ENCODE measurements around the gene LIPH.

Gene LIPH

DNA sequence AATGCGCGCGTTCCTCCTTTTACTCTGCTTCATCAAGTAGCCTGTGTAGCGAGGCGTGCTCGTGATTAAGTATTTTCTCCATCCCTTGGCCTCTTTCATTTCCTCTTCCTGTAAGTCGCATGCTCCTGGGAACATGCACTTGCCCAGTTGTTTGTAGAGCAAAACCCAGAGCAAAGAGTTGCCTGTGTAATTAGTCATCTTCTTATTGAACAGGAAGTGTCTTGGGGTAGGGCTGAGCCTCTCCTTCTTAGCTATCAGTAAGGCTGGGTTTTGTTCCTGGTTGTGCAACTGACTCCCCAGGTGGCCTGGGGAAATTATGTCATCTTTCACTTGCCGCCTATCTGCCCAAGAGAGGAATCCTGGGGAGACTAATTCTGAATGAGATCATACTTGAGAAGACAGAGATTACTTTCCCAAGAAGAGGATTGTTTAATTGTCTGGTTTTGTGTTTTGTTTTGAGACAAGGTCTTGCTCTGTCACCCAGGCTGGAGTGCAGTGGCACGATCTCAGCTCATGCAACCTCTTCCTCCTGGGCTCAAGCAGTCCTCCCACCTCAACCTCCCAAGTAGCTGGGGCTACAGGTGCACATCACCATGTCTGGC, 14.9 kb downstream of the LIPH start:
- peaks cover 0 to 8% of the 10 kb centered on the region in 2 experiments for H3K27me3 ChIP-seq (ENCODE audit: control insufficient read depth in 1 of 2, insufficient read depth in 1 of 2, low read length in 2 of 2)
- DNase-seq, result peak; percentile 58
- peak overlapping the region; percentile 22 for H3K9ac ChIP-seq (ENCODE audit: low read length)
- H4K91ac ChIP-seq (ENCODE audit: low read length), result no peak overlapping the region
- H3K23ac ChIP-seq (ENCODE audit: low read length in 2 of 2), result no peak overlapping the region
- H3K36me3 ChIP-seq (ENCODE audit: control insufficient read depth in 1 of 2, insufficient read depth in 2 of 2, low read depth in 1 of 2, low read length in 2 of 2), result no peaks in the 10 kb centered on the region
- H2BK15ac ChIP-seq (ENCODE audit: low read depth, poor library complexity, severe bottlenecking), result no peak overlapping the region
- no peak overlapping the region for H3K14ac ChIP-seq (ENCODE audit: low read length in 2 of 2)
- no peaks in the 10 kb centered on the region for H3K79me1 ChIP-seq (replicated peaks; ENCODE audit: low read length, poor library complexity, severe bottlenecking)
- H2AK5ac ChIP-seq (ENCODE audit: low read length, severe bottlenecking), result peak overlapping the region; percentile 25
- H3K27ac ChIP-seq (ENCODE audit: low read length, poor library complexity, severe bottlenecking), result peak overlapping the region; percentile 89
- H2AFZ ChIP-seq (ENCODE audit: low read depth, low read length), result peak overlapping the region; percentile 36
- no peak overlapping the region for H3K4ac ChIP-seq (ENCODE audit: low read depth in 1 of 2, low read length in 2 of 2)
- no peaks in the 10 kb centered on the region for H3K9me3 ChIP-seq (ENCODE audit: control insufficient read depth, low read length)
- H3K4me3 ChIP-seq (ENCODE audit: insufficient read depth in 1 of 2, low read depth in 1 of 2, low read length in 2 of 2), result no peak overlapping the region
- peaks cover 3% of the 10 kb centered on the region for H3K4me1 ChIP-seq (ENCODE audit: control insufficient read depth, insufficient read depth, low read depth, low read length)
- H2BK12ac ChIP-seq (ENCODE audit: low read length in 2 of 2), result no peak overlapping the region
- H3K4me2 ChIP-seq (ENCODE audit: low read length, poor library complexity, severe bottlenecking), result peak overlapping the region; percentile 61
- H2BK120ac ChIP-seq (ENCODE audit: low read depth, low read length), result no peak overlapping the region
- no peak overlapping the region for H4K8ac ChIP-seq (ENCODE audit: low read length)
- H2BK5ac ChIP-seq (ENCODE audit: low read depth, low read length, poor library complexity, severe bottlenecking), result no peak overlapping the region
- H3K18ac ChIP-seq (ENCODE audit: low read depth in 1 of 2, low read length in 2 of 2), result no peak overlapping the region
- 35% methylated on average over 9 of the region's 9 CpGs for whole genome bisulfite sequencing

GRCh38 chr3:185534511-185534910, 17.9 kb downstream of the LIPH start:
- H4K91ac ChIP-seq (ENCODE audit: low read length), result no peak overlapping the region
- no peak overlapping the region for H3K4me3 ChIP-seq (ENCODE audit: insufficient read depth in 1 of 2, low read depth in 1 of 2, low read length in 2 of 2)
- H3K27me3 ChIP-seq (ENCODE audit: control insufficient read depth in 1 of 2, insufficient read depth in 1 of 2, low read length in 2 of 2), result peaks cover 0 to 3% of the 10 kb centered on the region in 2 experiments
- H3K9me3 ChIP-seq (ENCODE audit: control insufficient read depth, low read length), result no peaks in the 10 kb centered on the region
- no peak overlapping the region for H4K8ac ChIP-seq (ENCODE audit: low read length)
- no peaks in the 10 kb centered on the region for H3K79me1 ChIP-seq (replicated peaks; ENCODE audit: low read length, poor library complexity, severe bottlenecking)
- no peak overlapping the region for H2AFZ ChIP-seq (ENCODE audit: low read depth, low read length)
- DNase-seq, result no peak
- no peak overlapping the region for H3K4me2 ChIP-seq (ENCODE audit: low read length, poor library complexity, severe bottlenecking)
- H3K4me1 ChIP-seq (ENCODE audit: control insufficient read depth, insufficient read depth, low read depth, low read length), result peaks cover 3% of the 10 kb centered on the region
- H2AK5ac ChIP-seq (ENCODE audit: low read length, severe bottlenecking), result no peak overlapping the region
- WGBS, result no CpG with 5 or more reads among the region's 2 CpGs
- H3K4ac ChIP-seq (ENCODE audit: low read depth in 1 of 2, low read length in 2 of 2), result no peak overlapping the region
- H3K36me3 ChIP-seq (ENCODE audit: control insufficient read depth in 1 of 2, insufficient read depth in 2 of 2, low read depth in 1 of 2, low read length in 2 of 2), result no peaks in the 10 kb centered on the region
- no peak overlapping the region for H3K23ac ChIP-seq (ENCODE audit: low read length in 2 of 2)
- no peak overlapping the region for H2BK15ac ChIP-seq (ENCODE audit: low read depth, poor library complexity, severe bottlenecking)
- no peak overlapping the region for H3K9ac ChIP-seq (ENCODE audit: low read length)
- H2BK5ac ChIP-seq (ENCODE audit: low read depth, low read length, poor library complexity, severe bottlenecking), result no peak overlapping the region
- H2BK120ac ChIP-seq (ENCODE audit: low read depth, low read length), result no peak overlapping the region
- H3K27ac ChIP-seq (ENCODE audit: low read length, poor library complexity, severe bottlenecking), result no peak overlapping the region
- H3K14ac ChIP-seq (ENCODE audit: low read length in 2 of 2), result no peak overlapping the region
- H3K18ac ChIP-seq (ENCODE audit: low read depth in 1 of 2, low read length in 2 of 2), result no peak overlapping the region
- no peak overlapping the region for H2BK12ac ChIP-seq (ENCODE audit: low read length in 2 of 2)

DNA sequence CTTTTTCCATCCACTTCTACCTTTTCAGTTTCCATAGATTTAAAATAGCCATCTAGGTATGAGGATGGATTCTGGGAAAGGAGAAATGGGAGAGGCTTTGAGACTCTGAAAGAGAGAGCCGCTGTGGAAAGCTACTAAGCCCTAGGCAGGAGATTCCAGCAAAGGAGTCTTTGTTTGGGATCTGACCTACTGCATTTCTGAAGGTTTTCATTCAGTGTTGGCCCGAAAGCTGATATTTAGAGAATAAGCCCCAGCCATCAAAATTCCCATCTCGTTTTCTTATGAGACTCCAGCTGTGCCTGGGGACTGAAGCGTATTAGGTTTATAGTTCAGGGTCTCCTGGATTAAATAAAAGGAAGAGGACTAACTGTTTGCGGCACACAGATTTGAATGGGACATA, 19.5 kb downstream of the LIPH start:
- H3K4ac ChIP-seq (ENCODE audit: low read depth in 1 of 2, low read length in 2 of 2), result no peak overlapping the region
- H3K4me2 ChIP-seq (ENCODE audit: low read length, poor library complexity, severe bottlenecking), result no peak overlapping the region
- WGBS, result 84% methylated on average over 2 of the region's 5 CpGs
- no peak overlapping the region for H4K8ac ChIP-seq (ENCODE audit: low read length)
- H2BK120ac ChIP-seq (ENCODE audit: low read depth, low read length), result no peak overlapping the region
- no peak overlapping the region for H3K23ac ChIP-seq (ENCODE audit: low read length in 2 of 2)
- no peaks in the 10 kb centered on the region for H3K79me1 ChIP-seq (replicated peaks; ENCODE audit: low read length, poor library complexity, severe bottlenecking)
- H3K9ac ChIP-seq (ENCODE audit: low read length), result no peak overlapping the region
- H3K9me3 ChIP-seq (ENCODE audit: control insufficient read depth, low read length), result no peaks in the 10 kb centered on the region
- no peak overlapping the region for H3K4me3 ChIP-seq (ENCODE audit: insufficient read depth in 1 of 2, low read depth in 1 of 2, low read length in 2 of 2)
- H3K4me1 ChIP-seq (ENCODE audit: control insufficient read depth, insufficient read depth, low read depth, low read length), result peaks cover 3% of the 10 kb centered on the region
- no peak overlapping the region for H2BK15ac ChIP-seq (ENCODE audit: low read depth, poor library complexity, severe bottlenecking)
- no peaks in the 10 kb centered on the region for H3K36me3 ChIP-seq (ENCODE audit: control insufficient read depth in 1 of 2, insufficient read depth in 2 of 2, low read depth in 1 of 2, low read length in 2 of 2)
- no peak overlapping the region for H3K18ac ChIP-seq (ENCODE audit: low read depth in 1 of 2, low read length in 2 of 2)
- DNase-seq, result no peak
- peaks cover 0 to 3% of the 10 kb centered on the region in 2 experiments for H3K27me3 ChIP-seq (ENCODE audit: control insufficient read depth in 1 of 2, insufficient read depth in 1 of 2, low read length in 2 of 2)
- H3K14ac ChIP-seq (ENCODE audit: low read length in 2 of 2), result no peak overlapping the region
- H4K91ac ChIP-seq (ENCODE audit: low read length), result no peak overlapping the region
- H2BK5ac ChIP-seq (ENCODE audit: low read depth, low read length, poor library complexity, severe bottlenecking), result no peak overlapping the region
- H3K27ac ChIP-seq (ENCODE audit: low read length, poor library complexity, severe bottlenecking), result no peak overlapping the region
- no peak overlapping the region for H2BK12ac ChIP-seq (ENCODE audit: low read length in 2 of 2)
- no peak overlapping the region for H2AK5ac ChIP-seq (ENCODE audit: low read length, severe bottlenecking)
- no peak overlapping the region for H2AFZ ChIP-seq (ENCODE audit: low read depth, low read length)

GRCh38 chr3:185530856-185531255, 21.5 kb downstream of the LIPH start:
- H3K18ac ChIP-seq (ENCODE audit: low read depth in 1 of 2, low read length in 2 of 2), result no peak overlapping the region
- H3K9ac ChIP-seq (ENCODE audit: low read length), result no peak overlapping the region
- H2AK5ac ChIP-seq (ENCODE audit: low read length, severe bottlenecking), result no peak overlapping the region
- H3K14ac ChIP-seq (ENCODE audit: low read length in 2 of 2), result no peak overlapping the region
- H4K8ac ChIP-seq (ENCODE audit: low read length), result no peak overlapping the region
- H3K23ac ChIP-seq (ENCODE audit: low read length in 2 of 2), result no peak overlapping the region
- H3K36me3 ChIP-seq (ENCODE audit: control insufficient read depth in 1 of 2, insufficient read depth in 2 of 2, low read depth in 1 of 2, low read length in 2 of 2), result no peaks in the 10 kb centered on the region
- H2BK12ac ChIP-seq (ENCODE audit: low read length in 2 of 2), result no peak overlapping the region
- H2BK120ac ChIP-seq (ENCODE audit: low read depth, low read length), result no peak overlapping the region
- no peak for DNase-seq
- no peak overlapping the region for H3K4ac ChIP-seq (ENCODE audit: low read depth in 1 of 2, low read length in 2 of 2)
- no peak overlapping the region for H4K91ac ChIP-seq (ENCODE audit: low read length)
- no peak overlapping the region for H2BK15ac ChIP-seq (ENCODE audit: low read depth, poor library complexity, severe bottlenecking)
- H3K4me3 ChIP-seq (ENCODE audit: insufficient read depth in 1 of 2, low read depth in 1 of 2, low read length in 2 of 2), result no peak overlapping the region
- WGBS, result 71% methylated on average over 5 of the region's 5 CpGs
- no peak overlapping the region for H3K4me2 ChIP-seq (ENCODE audit: low read length, poor library complexity, severe bottlenecking)
- H3K9me3 ChIP-seq (ENCODE audit: control insufficient read depth, low read length), result no peaks in the 10 kb centered on the region
- H3K27ac ChIP-seq (ENCODE audit: low read length, poor library complexity, severe bottlenecking), result no peak overlapping the region
- no peaks in the 10 kb centered on the region for H3K4me1 ChIP-seq (ENCODE audit: control insufficient read depth, insufficient read depth, low read depth, low read length)
- H2BK5ac ChIP-seq (ENCODE audit: low read depth, low read length, poor library complexity, severe bottlenecking), result no peak overlapping the region
- peaks cover 0 to 3% of the 10 kb centered on the region in 2 experiments for H3K27me3 ChIP-seq (ENCODE audit: control insufficient read depth in 1 of 2, insufficient read depth in 1 of 2, low read length in 2 of 2)
- no peak overlapping the region for H2AFZ ChIP-seq (ENCODE audit: low read depth, low read length)
- no peaks in the 10 kb centered on the region for H3K79me1 ChIP-seq (replicated peaks; ENCODE audit: low read length, poor library complexity, severe bottlenecking)
